GM21723 (cell line): ENCODE measurements around the gene TAF1B.

ENCODE experiments used
- ATAC-seq: cut with Tn5 transposase; IDR thresholded peaks from one replicate; pipeline ENCODE4 v1.9.1; 2021; ENCODE audit warnings: mild to moderate bottlenecking, moderate library complexity; ENCODE audit not compliant: unreplicated experiment

Gene TAF1B

GRCh38 chr2:9961013-9961412 lies 117.7 kb downstream of the TAF1B start:
- ATAC-seq = no peak

DNA sequence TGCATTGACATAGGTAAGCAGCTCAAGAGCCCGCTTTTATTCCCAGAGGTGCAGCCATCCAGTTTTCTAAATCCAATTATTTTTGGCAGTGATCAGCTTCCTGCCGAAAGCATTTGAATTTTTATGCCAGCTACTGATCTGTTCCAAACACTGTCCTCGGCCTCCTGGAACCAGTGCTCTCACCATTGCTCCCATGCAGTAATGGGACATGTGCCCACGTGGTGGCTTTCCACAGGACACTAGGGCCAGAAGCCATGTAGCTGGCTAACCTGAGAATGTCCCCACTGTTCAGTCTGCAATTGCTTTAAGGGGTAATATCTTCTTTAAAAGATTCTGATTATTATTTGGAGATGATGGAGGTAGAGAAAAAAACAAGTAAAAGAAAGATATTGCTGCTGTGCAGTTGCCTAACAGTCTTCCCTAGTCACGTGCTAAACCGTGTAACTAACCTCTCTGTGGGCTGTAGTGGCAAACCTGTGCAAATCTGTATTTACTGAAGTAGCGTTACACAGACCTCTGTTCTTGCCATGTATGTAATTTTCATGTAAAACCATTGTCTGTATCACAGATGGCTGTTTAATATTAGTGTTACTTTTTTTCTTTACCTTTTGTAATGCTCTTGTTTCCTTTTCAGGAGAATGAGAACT lies 121.2 kb downstream of the TAF1B start:
- ATAC-seq = no peak

- ATAC-seq = no peak
These were observed 122.0 kb downstream of the TAF1B start for GRCh38 chr2:9965119-9965822.

GRCh38 chr2:9966491-9967022 lies 123.3 kb downstream of the TAF1B start:
- no peak for ATAC-seq

DNA sequence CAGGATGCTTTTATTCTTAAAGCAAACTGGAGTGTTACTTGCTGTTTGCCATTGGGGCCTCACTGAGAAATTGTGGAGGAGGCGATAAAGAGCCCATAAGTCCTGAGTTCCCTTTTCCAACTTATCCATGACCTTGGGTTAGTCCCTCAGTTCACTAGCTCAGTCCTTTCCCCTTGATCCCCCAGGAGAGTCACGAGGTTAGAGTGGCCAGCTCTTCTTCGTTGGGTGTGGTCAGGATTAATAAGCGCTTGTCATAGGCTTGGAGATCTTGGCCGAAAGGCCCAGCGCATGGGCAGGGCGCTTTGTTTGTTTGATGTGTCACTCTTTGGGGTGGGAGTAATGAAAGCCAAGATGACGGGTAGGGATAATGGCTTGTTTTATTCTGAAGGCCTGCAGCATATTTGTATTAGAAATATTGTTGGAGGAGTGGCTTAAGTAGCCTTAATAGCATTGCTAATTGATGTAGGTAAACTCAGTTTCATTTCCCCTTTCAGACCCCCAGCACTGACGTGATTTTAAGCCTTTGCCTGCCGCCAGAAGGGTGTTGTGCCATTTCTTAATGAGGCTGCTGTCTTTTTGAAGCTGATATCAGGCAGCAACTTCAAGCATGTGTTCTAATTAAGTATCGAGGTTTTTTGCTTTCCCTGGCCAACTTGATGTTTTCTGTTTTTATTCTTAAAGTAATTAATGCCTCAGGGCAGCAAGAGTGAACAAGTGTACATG lies 123.9 kb downstream of the TAF1B start:
- ATAC-seq = no peak

- ATAC-seq = no peak
These were observed 125.6 kb downstream of the TAF1B start for GRCh38 chr2:9968553-9969497.

- ATAC-seq = no peak
These were observed 127.1 kb downstream of the TAF1B start for GRCh38 chr2:9970200-9971044.

DNA sequence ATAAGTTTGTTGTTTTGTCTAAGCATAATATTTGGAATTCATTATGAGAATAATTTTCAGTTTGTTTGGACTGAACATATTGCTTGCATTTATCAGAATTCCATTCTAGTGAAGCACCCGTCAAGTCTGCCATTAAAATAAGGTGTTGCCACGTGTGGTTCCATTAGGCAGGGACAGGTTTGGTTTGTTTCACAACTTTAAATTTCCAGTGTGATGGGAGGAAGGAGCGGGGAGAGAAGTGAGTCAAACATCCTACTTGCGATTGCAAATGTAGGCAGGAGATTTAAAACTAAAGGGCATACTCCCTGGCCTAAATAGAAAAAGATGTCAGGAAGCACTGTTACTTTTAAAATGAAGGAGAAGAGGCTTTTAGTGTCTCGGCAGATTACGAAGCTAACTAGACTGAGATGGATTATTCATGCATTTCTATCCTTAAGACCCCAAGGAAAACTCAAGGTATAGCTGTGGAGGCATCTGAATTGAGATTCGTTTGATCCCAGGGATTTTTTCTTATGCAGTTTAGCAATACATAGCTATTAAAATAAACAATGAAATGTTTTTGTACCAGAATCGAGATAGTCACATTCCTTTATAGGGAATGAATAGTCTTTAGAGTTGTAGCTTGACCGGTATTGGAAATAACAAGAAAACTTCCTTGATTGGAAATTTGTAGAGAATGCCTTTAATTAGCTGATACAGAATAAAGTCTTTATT lies 128.0 kb downstream of the TAF1B start:
- no peak for ATAC-seq

- no peak for ATAC-seq
These were observed 128.6 kb downstream of the TAF1B start for GRCh38 chr2:9971890-9972289.

GRCh38 chr2:9972621-9973479 lies 129.6 kb downstream of the TAF1B start:
- no peak for ATAC-seq

DNA sequence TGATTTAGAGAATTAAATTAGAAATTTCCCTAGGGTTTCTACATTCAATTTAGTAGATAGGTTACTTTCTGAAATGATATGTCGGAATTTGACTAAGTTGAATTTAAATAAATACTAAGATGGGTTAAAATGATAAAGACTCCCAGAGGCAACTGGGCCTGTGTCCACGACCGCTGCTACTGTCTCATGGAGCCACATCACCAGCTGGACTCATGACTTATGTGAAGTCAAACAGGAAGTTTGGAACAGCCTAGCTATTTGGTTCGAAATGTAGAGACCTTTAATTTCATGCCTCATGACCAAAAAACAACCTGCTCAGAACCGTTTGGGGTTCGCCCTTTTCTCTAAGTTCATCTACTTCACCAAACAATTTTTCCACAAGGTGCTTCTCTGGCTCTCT lies 130.4 kb downstream of the TAF1B start:
- ATAC-seq = no peak

GRCh38 chr2:9974343-9974742 lies 131.1 kb downstream of the TAF1B start:
- no peak for ATAC-seq

DNA sequence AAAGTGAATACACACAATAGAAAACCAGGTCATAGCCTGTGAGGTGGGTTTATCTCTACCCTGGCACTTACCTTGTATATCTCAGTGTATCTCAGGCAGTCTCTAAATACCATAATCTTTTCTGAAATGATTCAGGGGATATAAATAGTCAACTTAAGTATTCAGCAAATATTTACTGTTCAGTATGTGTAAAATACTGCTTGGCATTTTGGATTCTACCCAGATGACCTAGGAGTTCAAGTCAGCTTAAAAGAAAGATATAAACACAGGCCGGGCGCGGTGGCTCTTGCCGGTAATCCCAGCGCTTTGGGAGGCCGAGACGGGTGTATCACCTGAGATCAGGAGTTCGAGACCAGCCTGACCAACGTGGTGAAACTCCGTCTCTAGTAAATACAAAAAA lies 132.1 kb downstream of the TAF1B start:
- ATAC-seq = no peak

DNA sequence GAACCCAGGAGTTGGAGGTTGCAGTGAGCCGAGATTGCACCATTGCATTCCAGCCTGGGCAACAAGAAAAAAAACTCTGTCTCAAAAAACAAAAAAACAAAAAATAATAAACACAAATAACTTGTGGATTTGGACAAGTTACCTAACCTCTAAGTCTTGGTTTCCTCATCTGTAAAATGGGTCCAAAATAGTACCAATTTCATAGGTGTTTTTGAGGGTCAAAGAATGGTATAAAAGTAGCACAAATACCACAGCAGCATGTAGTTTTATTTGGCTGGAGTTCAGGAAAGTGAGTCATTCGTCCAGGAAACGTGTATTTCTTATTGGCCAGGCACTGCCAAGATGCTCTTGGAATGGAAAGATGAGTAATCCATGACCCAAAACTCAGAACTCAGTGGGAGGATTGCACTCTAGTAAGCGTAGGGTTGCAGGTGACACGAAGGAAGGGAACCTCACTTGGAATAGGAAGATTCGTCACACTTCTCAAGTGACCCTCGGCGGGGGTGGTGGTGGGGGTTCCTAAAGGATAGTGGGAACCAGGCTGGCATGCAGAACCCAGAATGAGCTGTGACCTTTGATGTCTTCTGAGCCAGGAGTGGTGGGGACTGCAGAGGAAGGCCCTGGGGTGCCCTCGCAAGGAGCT lies 132.7 kb downstream of the TAF1B start:
- no peak for ATAC-seq

DNA sequence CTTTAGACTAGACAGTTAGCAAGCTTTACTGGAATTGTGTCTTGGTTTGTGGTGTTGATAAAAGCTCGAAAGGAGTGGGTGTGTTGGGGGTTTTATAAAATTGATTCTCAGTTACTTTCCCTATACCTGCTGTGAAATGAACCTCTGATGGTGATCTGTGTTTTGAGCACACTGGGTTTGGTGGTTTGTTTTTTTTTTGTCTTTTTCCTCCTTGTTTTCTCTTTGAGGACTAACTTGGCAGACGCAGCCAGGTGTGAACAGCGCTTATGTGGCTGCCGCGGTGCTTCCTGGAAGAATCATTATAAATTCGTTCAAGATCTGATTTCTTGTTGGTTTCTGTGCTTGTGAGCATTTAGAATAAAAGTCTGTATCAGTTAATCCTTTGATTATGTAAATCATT lies 136.7 kb downstream of the TAF1B start:
- ATAC-seq = no peak

DNA sequence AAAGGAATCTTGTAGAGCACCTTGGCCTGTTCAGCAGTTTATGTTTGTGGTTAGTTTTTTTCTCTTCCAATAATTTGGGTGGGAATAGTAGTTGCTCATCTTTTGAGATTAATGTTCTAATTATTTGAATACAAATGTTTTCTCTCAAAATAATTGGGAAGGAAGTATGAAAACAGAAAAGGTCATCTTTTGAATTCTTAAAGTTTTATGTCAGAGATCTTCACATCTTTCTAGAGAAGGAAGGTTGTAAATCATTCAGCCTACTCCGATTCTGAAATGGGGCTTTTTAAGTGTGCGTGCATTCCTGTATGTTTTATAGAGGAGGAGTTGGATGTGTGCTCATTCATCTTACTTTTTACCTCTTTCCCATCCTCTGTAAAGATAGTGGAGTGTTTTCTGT lies 137.2 kb downstream of the TAF1B start:
- ATAC-seq = no peak

- no peak for ATAC-seq
These were observed 138.4 kb downstream of the TAF1B start for GRCh38 chr2:9981655-9982054.

DNA sequence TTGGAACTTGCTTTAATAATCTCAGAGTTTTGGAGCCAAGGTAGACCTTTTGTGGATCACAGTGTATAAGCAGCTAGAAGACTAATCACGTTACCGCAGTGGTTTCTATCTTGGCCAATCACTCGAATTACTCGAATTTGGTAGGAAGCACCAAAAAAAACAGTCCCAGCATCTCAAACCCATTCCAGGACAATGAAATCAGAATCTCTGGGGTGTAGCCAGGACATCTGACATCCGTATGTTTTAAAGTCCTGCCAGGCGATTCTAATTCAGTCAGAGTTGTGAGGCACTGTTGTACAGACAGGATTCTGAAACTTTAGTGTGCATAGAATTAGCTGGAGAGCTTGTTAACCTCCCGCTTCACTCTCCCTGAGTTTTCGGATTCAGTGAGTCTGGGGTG lies 139.0 kb downstream of the TAF1B start:
- no peak for ATAC-seq
